ENCODE data around the gene KIRREL3. TPM values are rescaled to one million over a fixed set of nuclear protein-coding genes. Genes with fewer than 3 reads are reported as not detected.

KIRREL3 gene
- total RNA-seq, 2 donors from 2014 or later: 0.28 TPM; not detected in 1

- 95% methylated on average over 8 of the region's 8 CpGs for WGBS
- no peak for DNase-seq (ENCODE audit: low spot score)
- H3K27me3 ChIP-seq (replicated peaks; ENCODE audit: insufficient read depth): no peaks in the 10 kb centered on the region
- no peaks in the 10 kb centered on the region for H3K9me3 ChIP-seq
- TF ChIP-seq POLR2A (IDR thresholded peaks at IDR 0.05): no peak
- no peak for TF ChIP-seq POLR2AphosphoS5 (IDR thresholded peaks at IDR 0.05)
- TF ChIP-seq CTCF (IDR thresholded peaks at IDR 0.05): no peak
- H3K27ac ChIP-seq: no peak overlapping the region
- H3K4me1 ChIP-seq (replicated peaks): no peaks in the 10 kb centered on the region
- H3K36me3 ChIP-seq: no peaks in the 10 kb centered on the region
- intact Hi-C loops (cut with DNase I): no loop called here
- H3K4me3 ChIP-seq: no peak overlapping the region
Measured at GRCh38 chr11:126496576-126497337, 503.8 kb downstream of the KIRREL3 start.

- intact Hi-C loops (cut with DNase I): no loop called here
- 92% methylated on average over 13 of the region's 13 CpGs for WGBS
Measured at GRCh38 chr11:126495281-126496220, 505.0 kb downstream of the KIRREL3 start.

GRCh38 chr11:126494831-126495230 lies 505.7 kb downstream of the KIRREL3 start:
- intact Hi-C loops (cut with DNase I): no loop called here
- H3K36me3 ChIP-seq: no peaks in the 10 kb centered on the region
- H3K27me3 ChIP-seq (replicated peaks; ENCODE audit: insufficient read depth): no peaks in the 10 kb centered on the region
- no peak overlapping the region for H3K27ac ChIP-seq
- no peaks in the 10 kb centered on the region for H3K9me3 ChIP-seq
- H3K4me3 ChIP-seq: no peak overlapping the region
- H3K4me1 ChIP-seq (replicated peaks): no peaks in the 10 kb centered on the region
- 76% methylated on average over 10 of the region's 10 CpGs for WGBS
- TF ChIP-seq POLR2AphosphoS5 (IDR thresholded peaks at IDR 0.05) (no peak), POLR2A (IDR thresholded peaks at IDR 0.05) (no peak), CTCF (IDR thresholded peaks at IDR 0.05) (no peak)
- DNase-seq (ENCODE audit: low spot score): no peak

More at GRCh38 chr11:126495281-126496220, 505.0 kb downstream of the KIRREL3 start:
- Histone ChIP-seq H3K9me3 (no peaks in the 10 kb centered on the region), H3K36me3 (no peaks in the 10 kb centered on the region), H3K27me3 (replicated peaks; ENCODE audit: insufficient read depth) (no peaks in the 10 kb centered on the region), H3K27ac (no peak overlapping the region), H3K4me1 (replicated peaks) (no peaks in the 10 kb centered on the region), H3K4me3 (no peak overlapping the region)
- DNase-seq (ENCODE audit: low spot score): no peak
- TF ChIP-seq CTCF (IDR thresholded peaks at IDR 0.05) (no peak), POLR2A (IDR thresholded peaks at IDR 0.05) (no peak), POLR2AphosphoS5 (IDR thresholded peaks at IDR 0.05) (no peak)

- intact Hi-C loops (cut with DNase I): no loop called here
- Histone ChIP-seq H3K4me1 (replicated peaks) (no peaks in the 10 kb centered on the region), H3K27me3 (replicated peaks; ENCODE audit: insufficient read depth) (no peaks in the 10 kb centered on the region), H3K4me3 (no peak overlapping the region), H3K27ac (no peak overlapping the region), H3K9me3 (no peaks in the 10 kb centered on the region), H3K36me3 (no peaks in the 10 kb centered on the region)
- WGBS: 80% methylated on average over 13 of the region's 13 CpGs
- DNase-seq (ENCODE audit: low spot score): no peak
- TF ChIP-seq CTCF (IDR thresholded peaks at IDR 0.05) (no peak), POLR2AphosphoS5 (IDR thresholded peaks at IDR 0.05) (no peak), POLR2A (IDR thresholded peaks at IDR 0.05) (no peak)
Measured at GRCh38 chr11:126492331-126493082, 508.1 kb downstream of the KIRREL3 start.

Data from prostate gland (tissue), 2 donors.